Left ventricle myocardium inferior (tissue), 1 donor: ENCODE results near the gene OTULIN. TPM values are rescaled to one million over a fixed set of nuclear protein-coding genes. Genes with fewer than 3 reads are reported as not detected.

Source experiments
- DNase-seq: peaks from one replicate; pipeline ENCODE4 v3.0.0-alpha.2; 2020
- H3K27ac ChIP-seq: fragments of 200-600 bp; replicated peaks from 2 replicates; pipeline ENCODE4 v1.8.0; 2021
- H3K27me3 ChIP-seq: fragments of 200-600 bp; 2 replicates; pipeline ENCODE4 v1.8.0; 2021; ENCODE audit warnings: low read depth
- H3K36me3 ChIP-seq: fragments of 200-600 bp; 2 replicates; pipeline ENCODE4 v1.8.0; 2021
- H3K4me1 ChIP-seq: fragments of 200-600 bp; 2 replicates; pipeline ENCODE4 v1.8.0; 2021
- H3K4me3 ChIP-seq: fragments of 200-600 bp; 2 replicates; pipeline ENCODE4 v1.8.0; 2021; ENCODE audit warnings: mild to moderate bottlenecking, moderate library complexity
- H3K9me3 ChIP-seq: fragments of 200-600 bp; replicated peaks from 2 replicates; pipeline ENCODE4 v1.8.0; 2021
- CTCF ChIP-seq: fragments of 200-600 bp; IDR thresholded peaks from 2 replicates; pipeline ENCODE4 v1.8.0; 2021; ENCODE audit warnings: antibody characterized with exemption, mild to moderate bottlenecking, borderline replicate concordance
- intact Hi-C: fragments of 100-400 bp; cut with micrococcal nuclease; formaldehyde crosslinking; loops from one replicate; pipeline ENCODE4 v1.11.0; 2022
- total RNA-seq: library from RNA; stranded (reverse); fragmentation: NEBNext Ultra II Directional; extraction: Animal tissue kit (Norgen Biotek cat#: 25700); gene quantifications from one replicate; pipeline ENCODE4 v1.2.1, GENCODE V29; 2021
- donor health status: DM: no; HTN: yes; CAD: no; lungs with severe emphysema.

OTULIN gene
- total RNA-seq, 1 donor from 2014 or later: 22.7 TPM

- Histone ChIP-seq H3K4me3 (no peak overlapping the region), H3K27me3 (no peaks in the 10 kb centered on the region), H3K27ac (peak overlapping the region; percentile 54), H3K4me1 (peaks cover 12% of the 10 kb centered on the region), H3K36me3 (peaks cover 91% of the 10 kb centered on the region), H3K9me3 (no peaks in the 10 kb centered on the region)
- intact Hi-C loops: no loop called here
- TF ChIP-seq CTCF: no peak
- no peak for DNase-seq
Measured at GRCh38 chr5:14713476-14714390, 49.2 kb downstream of the OTULIN start.

- Histone ChIP-seq H3K4me3 (no peak overlapping the region), H3K4me1 (peaks cover 12% of the 10 kb centered on the region), H3K9me3 (no peaks in the 10 kb centered on the region), H3K27me3 (no peaks in the 10 kb centered on the region), H3K27ac (peak overlapping the region; percentile 54), H3K36me3 (peaks cover 81% of the 10 kb centered on the region)
- intact Hi-C loops: no loop called here
- DNase-seq: no peak
- no peak for TF ChIP-seq CTCF
Measured at GRCh38 chr5:14714706-14715105, 50.2 kb downstream of the OTULIN start.

- Histone ChIP-seq H3K4me1 (peaks cover 12% of the 10 kb centered on the region), H3K4me3 (no peak overlapping the region), H3K27me3 (no peaks in the 10 kb centered on the region), H3K36me3 (peaks cover 74% of the 10 kb centered on the region), H3K27ac (no peak overlapping the region), H3K9me3 (no peaks in the 10 kb centered on the region)
- intact Hi-C loops: no loop called here
- no peak for DNase-seq
- no peak for TF ChIP-seq CTCF
Measured at GRCh38 chr5:14715481-14715880, 51.0 kb downstream of the OTULIN start.

GRCh38 chr5:14716755-14717752 lies 52.5 kb downstream of the OTULIN start:
- no peaks in the 10 kb centered on the region for H3K27me3 ChIP-seq
- peaks cover 14% of the 10 kb centered on the region for H3K4me1 ChIP-seq
- H3K4me3 ChIP-seq: no peak overlapping the region
- no peak for TF ChIP-seq CTCF
- no peaks in the 10 kb centered on the region for H3K9me3 ChIP-seq
- H3K27ac ChIP-seq: no peak overlapping the region
- intact Hi-C loops: no loop called here
- peaks cover 59% of the 10 kb centered on the region for H3K36me3 ChIP-seq
- no peak for DNase-seq

- Histone ChIP-seq H3K27me3 (no peaks in the 10 kb centered on the region), H3K9me3 (no peaks in the 10 kb centered on the region), H3K4me3 (no peak overlapping the region), H3K27ac (no peak overlapping the region), H3K4me1 (peaks cover 23% of the 10 kb centered on the region), H3K36me3 (peaks cover 42% of the 10 kb centered on the region)
- intact Hi-C loops: no loop called here
- no peak for TF ChIP-seq CTCF
- DNase-seq: no peak
Measured at GRCh38 chr5:14718778-14719177, 54.3 kb downstream of the OTULIN start.
